HCT116 (cell line): ENCODE results near the gene LTBR. TPM values are rescaled to one million over a fixed set of nuclear protein-coding genes. Genes with fewer than 3 reads are reported as not detected.

ENCODE experiments used
- ATAC-seq: fragments of 200-7000 bp; cut with Tn5 transposase; 2 replicates; pipeline ENCODE4 v1.9.1; 2020; ENCODE audit warnings: mild to moderate bottlenecking, moderate library complexity
- BruUV-seq: library from RNA; stranded (reverse); fragments of 400-500 nt; replicated peaks from 2 replicates; lab custom pipeline; 2021; lab: Mats Ljungman, UMichigan
- CTCF ChIA-PET: fragments of 300-600 bp; sonication (Branson Sonifier 250); formaldehyde crosslinking; loops from one replicate; lab custom pipeline; 2021; ENCODE audit warnings: antibody characterized with exemption; lab: Charles Lee
- POLR2A ChIA-PET: fragments of 300-600, 350-600 bp; sonication (Branson Sonifier 250); formaldehyde crosslinking; loops from one replicate; lab custom pipeline; 2021; ENCODE audit warnings: antibody characterized with exemption; lab: Charles Lee
- RAD21 ChIA-PET, 2 experiments: fragments of 300-600 bp; sonication (Branson Sonifier 250); formaldehyde crosslinking; loops; one replicate each; lab custom pipeline; 2023; ENCODE audit warnings: low total read pairs in 2 of 2; ENCODE audit not compliant: uncharacterized antibody in 2 of 2, unreplicated experiment in 2 of 2, low non-redundant PET in 1 of 2; lab: Charles Lee
- DNase-seq: peaks from one replicate; pipeline ENCODE4 v3.0.0-alpha.2; 2010; ENCODE audit warnings: low read depth, low spot score
- H2AFZ ChIP-seq: fragments of 200-600 bp; shearing (Covaris generic), sonication (generic); 2 replicates; pipeline ENCODE4 v1.6.1; 2017; ENCODE audit warnings: low read depth, mixed run types, mixed read lengths, antibody characterized with exemption, low read length; ENCODE audit not compliant: poor library complexity, severe bottlenecking
- H3K27ac ChIP-seq: 2 replicates; pipeline ENCODE4 v1.5.1; 2012; ENCODE audit warnings: low read depth, low read length
- H3K27me3 ChIP-seq: fragments of 200-600 bp; sonication (generic); 2 replicates; pipeline ENCODE4 v1.6.1; 2016; ENCODE audit warnings: mixed run types, low read length, mixed read lengths; ENCODE audit not compliant: insufficient read depth
- H3K36me3 ChIP-seq, 2 experiments: fragments of 200-500 bp in 1 of 2; fragments of 200-600 bp in 1 of 2; sonication (Bioruptor generic) in 1 of 2; sonication (generic) in 1 of 2; 2 replicates each; pipeline versions ENCODE4 v1.5.1 to v1.6.1; 2014 to 2016; ENCODE audit warnings: low read length in 2 of 2, inconsistent platforms in 1 of 2, mixed read lengths in 1 of 2, mixed run types in 1 of 2; ENCODE audit not compliant: insufficient read depth in 2 of 2, control insufficient read depth in 1 of 2
- H3K4me1 ChIP-seq, 2 experiments: fragments of 200-600 bp in 1 of 2; sonication (generic) in 1 of 2; 2 replicates each; pipeline versions ENCODE4 v1.5.1 to v1.6.1; 2012 to 2017; ENCODE audit warnings: low read length in 2 of 2, inconsistent platforms in 1 of 2, mild to moderate bottlenecking in 1 of 2, mixed read lengths in 1 of 2, mixed run types in 1 of 2, moderate library complexity in 1 of 2; ENCODE audit not compliant: insufficient read depth in 2 of 2, control insufficient read depth in 1 of 2
- H3K4me2 ChIP-seq: fragments of 200-600 bp; sonication (generic); 2 replicates; pipeline ENCODE4 v1.6.1; 2017; ENCODE audit warnings: mixed run types, low read length, mixed read lengths
- H3K4me3 ChIP-seq, 2 experiments: fragments of 200-600 bp in 1 of 2; sonication (generic) in 1 of 2; replicated peaks in 1 of 2; 2 replicates each; pipeline ENCODE4 v1.5.1; 2011 to 2016; ENCODE audit warnings: low read length in 2 of 2, control low read depth in 1 of 2, low read depth in 1 of 2, mild to moderate bottlenecking in 1 of 2, mixed read lengths in 1 of 2, mixed run types in 1 of 2
- H3K79me2 ChIP-seq: fragments of 200-600 bp; sonication (generic); 2 replicates; pipeline ENCODE4 v1.6.1; 2017; ENCODE audit warnings: mild to moderate bottlenecking, mixed run types, low read length, moderate library complexity, mixed read lengths; ENCODE audit not compliant: insufficient read depth
- H3K9ac ChIP-seq: fragments of 200-600 bp; sonication (generic); 2 replicates; pipeline ENCODE4 v1.6.1; 2016; ENCODE audit warnings: low read length, mixed read lengths
- H3K9me2 ChIP-seq: fragments of 200-600 bp; sonication (generic), shearing (Covaris generic); 2 replicates; pipeline ENCODE4 v1.6.1; 2017; ENCODE audit warnings: mixed run types, mild to moderate bottlenecking, moderate library complexity; ENCODE audit not compliant: insufficient read depth
- H3K9me3 ChIP-seq, 2 experiments: fragments of 200-500 bp in 1 of 2; fragments of 200-600 bp in 1 of 2; sonication (Bioruptor generic) in 1 of 2; sonication (generic) in 1 of 2; 2 replicates each; pipeline ENCODE4 v1.6.1; 2014 to 2017; ENCODE audit warnings: low read length in 2 of 2, mixed read lengths in 2 of 2, inconsistent platforms in 1 of 2, low read depth in 1 of 2, mild to moderate bottlenecking in 1 of 2, mixed run types in 1 of 2, moderate library complexity in 1 of 2; ENCODE audit not compliant: control insufficient read depth in 1 of 2, insufficient read depth in 1 of 2
- H4K20me1 ChIP-seq: fragments of 200-600 bp; sonication (generic), shearing (Covaris generic); 2 replicates; pipeline ENCODE4 v1.6.1; 2017; ENCODE audit warnings: mixed run types, mild to moderate bottlenecking, moderate library complexity; ENCODE audit not compliant: insufficient read depth
- CEBPB ChIP-seq: IDR thresholded peaks from 2 replicates; pipeline ENCODE4 v1.6.1; 2012; ENCODE audit warnings: low read depth
- EZH2 ChIP-seq: fragments of 200-600 bp; sonication (generic); IDR thresholded peaks from 2 replicates; pipeline ENCODE4 v1.6.1; 2017; ENCODE audit warnings: antibody characterized with exemption, mixed run types
- FOSL1 ChIP-seq: IDR thresholded peaks from 2 replicates; pipeline ENCODE4 v1.6.1; 2012; ENCODE audit warnings: low read depth
- POLR2A ChIP-seq: IDR thresholded peaks from 2 replicates; pipeline ENCODE4 v1.7.0; 2011; ENCODE audit warnings: borderline replicate concordance; ENCODE audit not compliant: insufficient read depth, insufficient read length; ENCODE audit errors: extremely low read depth
- RAD21 ChIP-seq: IDR thresholded peaks from 2 replicates; pipeline ENCODE4 v1.6.1; 2012; ENCODE audit warnings: low read depth, mild to moderate bottlenecking
- SP1 ChIP-seq: IDR thresholded peaks from 2 replicates; pipeline ENCODE4 v1.6.1; 2012; ENCODE audit warnings: low read depth
- TCF7L2 ChIP-seq: IDR thresholded peaks from 2 replicates; pipeline ENCODE4 v1.7.0; 2011; ENCODE audit warnings: borderline replicate concordance, inconsistent platforms; ENCODE audit not compliant: insufficient read depth, insufficient read length; ENCODE audit errors: extremely low read depth
- ZNF274 ChIP-seq: fragments of 200-500 bp; sonication (Bioruptor generic); IDR thresholded peaks from 2 replicates; pipeline ENCODE4 v1.6.1; 2014; ENCODE audit warnings: mild to moderate bottlenecking, low read depth, low read length, inconsistent platforms
- intact Hi-C: fragments of 100-400 bp; cut with micrococcal nuclease; formaldehyde crosslinking; loops from 2 replicates; pipeline ENCODE4 v1.10.0; 2022
- total RNA-seq: library from RNA; stranded (reverse); gene quantifications from one replicate; pipeline ENCODE4 v1.2.1, GENCODE V29; 2021; ENCODE audit not compliant: unreplicated experiment
- TF ChIP-seq, protein P1 (sequence below): IDR thresholded peaks from 2 replicates; pipeline ENCODE4 v1.6.1; 2012
- TF ChIP-seq, protein P2 (sequence below): IDR thresholded peaks from 2 replicates; pipeline ENCODE4 v1.6.1; 2012; ENCODE audit warnings: low read depth

LTBR gene
- total RNA-seq, 1 experiment from 2014 or later, result 128 TPM

GRCh38 chr12:6338955-6339354 lies 45.0 kb upstream of the LTBR start:
- Histone ChIP-seq H4K20me1 (no peaks in the 10 kb centered on the region), H3K79me2 (peaks cover 83% of the 10 kb centered on the region), H3K36me3 (peaks cover 5 to 11% of the 10 kb centered on the region in 2 experiments; a peak in 3 of 4 replicates), H3K9ac (peak overlapping the region; percentile 90), H3K4me3 (peak overlapping the region in 1 of 2 experiments; percentile 92; a peak in 2 of 4 replicates), H3K4me2 (peak overlapping the region; percentile 97), H3K9me2 (no peaks in the 10 kb centered on the region), H3K9me3 (no peaks in the 10 kb centered on the region), H2AFZ (no peak overlapping the region), H3K4me1 (peaks cover 75 to 88% of the 10 kb centered on the region in 2 experiments), H3K27ac (peak overlapping the region; percentile 99), H3K27me3 (no peaks in the 10 kb centered on the region)
- DNase-seq (no peak), ATAC-seq (no peak)
- POLR2A ChIA-PET, result interaction anchor here (0.8 to 2.7 kb wide), 4 partner anchors 10 to 195 kb away, joined by 3 to 11 read pairs (median 3); partner anchors contain the start of gene GAPDH
- TF ChIP-seq TCF7L2, result no peak
- no peak for TF ChIP-seq FOSL1
- no peak for TF ChIP-seq SP1
- no peak for TF ChIP-seq RAD21
- TF ChIP-seq, protein P1, sequence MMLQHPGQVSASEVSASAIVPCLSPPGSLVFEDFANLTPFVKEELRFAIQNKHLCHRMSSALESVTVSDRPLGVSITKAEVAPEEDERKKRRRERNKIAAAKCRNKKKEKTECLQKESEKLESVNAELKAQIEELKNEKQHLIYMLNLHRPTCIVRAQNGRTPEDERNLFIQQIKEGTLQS, result no peak
- TF ChIP-seq ZNF274, result no peak
- no peak for TF ChIP-seq POLR2A
- no peak for TF ChIP-seq CEBPB
- no peak for TF ChIP-seq EZH2
- TF ChIP-seq, protein P2, sequence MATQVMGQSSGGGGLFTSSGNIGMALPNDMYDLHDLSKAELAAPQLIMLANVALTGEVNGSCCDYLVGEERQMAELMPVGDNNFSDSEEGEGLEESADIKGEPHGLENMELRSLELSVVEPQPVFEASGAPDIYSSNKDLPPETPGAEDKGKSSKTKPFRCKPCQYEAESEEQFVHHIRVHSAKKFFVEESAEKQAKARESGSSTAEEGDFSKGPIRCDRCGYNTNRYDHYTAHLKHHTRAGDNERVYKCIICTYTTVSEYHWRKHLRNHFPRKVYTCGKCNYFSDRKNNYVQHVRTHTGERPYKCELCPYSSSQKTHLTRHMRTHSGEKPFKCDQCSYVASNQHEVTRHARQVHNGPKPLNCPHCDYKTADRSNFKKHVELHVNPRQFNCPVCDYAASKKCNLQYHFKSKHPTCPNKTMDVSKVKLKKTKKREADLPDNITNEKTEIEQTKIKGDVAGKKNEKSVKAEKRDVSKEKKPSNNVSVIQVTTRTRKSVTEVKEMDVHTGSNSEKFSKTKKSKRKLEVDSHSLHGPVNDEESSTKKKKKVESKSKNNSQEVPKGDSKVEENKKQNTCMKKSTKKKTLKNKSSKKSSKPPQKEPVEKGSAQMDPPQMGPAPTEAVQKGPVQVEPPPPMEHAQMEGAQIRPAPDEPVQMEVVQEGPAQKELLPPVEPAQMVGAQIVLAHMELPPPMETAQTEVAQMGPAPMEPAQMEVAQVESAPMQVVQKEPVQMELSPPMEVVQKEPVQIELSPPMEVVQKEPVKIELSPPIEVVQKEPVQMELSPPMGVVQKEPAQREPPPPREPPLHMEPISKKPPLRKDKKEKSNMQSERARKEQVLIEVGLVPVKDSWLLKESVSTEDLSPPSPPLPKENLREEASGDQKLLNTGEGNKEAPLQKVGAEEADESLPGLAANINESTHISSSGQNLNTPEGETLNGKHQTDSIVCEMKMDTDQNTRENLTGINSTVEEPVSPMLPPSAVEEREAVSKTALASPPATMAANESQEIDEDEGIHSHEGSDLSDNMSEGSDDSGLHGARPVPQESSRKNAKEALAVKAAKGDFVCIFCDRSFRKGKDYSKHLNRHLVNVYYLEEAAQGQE, result no peak
- CTCF ChIA-PET, result interaction anchor here (1.2 to 1.5 kb wide), 2 partner anchors 13 to 127 kb away, joined by 4 read pairs; no protein-coding TSS in a partner anchor
- RAD21 ChIA-PET, result interaction anchor here in 1 of 2 experiments (1.2 kb wide), 1 partner anchor 25 kb away, joined by 4 read pairs; no protein-coding TSS in a partner anchor
- intact Hi-C loops, result loop anchor here (5.0 to 10.0 kb wide), 2 partner anchors 128 to 196 kb away; partner anchors contain the start of gene GAPDH
- BruUV-seq, result no TSS peak
